ENCODE results near the gene NSG1.

DNA sequence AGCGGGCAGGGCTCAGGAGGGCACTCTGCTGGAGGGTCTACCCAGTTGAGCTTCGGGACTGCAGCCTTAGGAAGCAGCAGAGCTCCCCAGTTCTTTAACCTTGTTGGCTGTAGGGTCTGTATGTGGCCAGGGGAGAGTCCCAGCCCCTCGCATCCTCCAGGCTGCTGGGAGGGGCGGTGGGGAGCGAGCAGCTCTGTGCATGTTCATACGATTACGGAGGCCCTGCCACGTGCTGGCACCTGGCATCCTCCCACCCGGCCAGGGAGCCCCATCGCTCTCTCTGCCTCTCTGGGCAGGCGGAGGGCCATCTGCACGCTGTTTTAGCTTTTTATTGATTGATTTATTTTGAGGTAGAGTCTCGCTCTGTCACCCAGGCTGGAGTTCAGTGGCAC, 21.2 kb downstream of the NSG1 start:
- TF ChIP-seq POLR2AphosphoS5 (IDR thresholded peaks at IDR 0.05; ENCODE audit: low read depth, low read length) (no peak), POLR2A (IDR thresholded peaks at IDR 0.05; ENCODE audit: low read depth, low read length) (no peak), SPI1 (IDR thresholded peaks at IDR 0.05; ENCODE audit: low read depth, low read length) (no peak)

All from GM12891 (cell line).